Panc1 (cell line): ENCODE data around the gene KLK14. TPM values are rescaled to one million over a fixed set of nuclear protein-coding genes. Genes with fewer than 3 reads are reported as not detected.

ENCODE experiments used
- ATAC-seq: fragments of 200-7000 bp; cut with Tn5 transposase; 2 replicates; pipeline ENCODE4 v1.9.1; 2020; ENCODE audit warnings: mild to moderate bottlenecking, moderate library complexity
- Bru-seq: library from RNA; stranded (reverse); fragments of 400-500 nt; gene quantifications from one replicate; lab custom pipeline; 2021; lab: Mats Ljungman, UMichigan
- BruChase-seq, 2 experiments: library from RNA; stranded (reverse); fragments of 400-500 nt; gene quantifications; one replicate each; lab custom pipeline; 2021; lab: Mats Ljungman, UMichigan
- BruUV-seq: library from RNA; stranded (reverse); fragments of 400-500 nt; replicated peaks from 2 replicates; lab custom pipeline; 2021; lab: Mats Ljungman, UMichigan
- CTCF ChIA-PET: fragments of 300-600 bp; sonication (Branson Sonifier 250); formaldehyde crosslinking; loops from one replicate; lab custom pipeline; 2022; ENCODE audit warnings: antibody characterized with exemption; lab: Charles Lee
- POLR2A ChIA-PET: fragments of 300-600 bp; sonication (Branson Sonifier 250); formaldehyde crosslinking; loops from one replicate; lab custom pipeline; 2022; ENCODE audit warnings: antibody characterized with exemption; lab: Charles Lee
- DNase-seq: peaks from one replicate; pipeline ENCODE4 v3.0.0-alpha.2; 2010; ENCODE audit warnings: low read depth, low spot score
- H3K27ac ChIP-seq: 2 replicates; pipeline ENCODE4 v1.5.1; 2011; ENCODE audit warnings: mild to moderate bottlenecking, low read length, inconsistent platforms
- H3K27me3 ChIP-seq: fragments of 200-500 bp; sonication (Bioruptor generic); 2 replicates; pipeline ENCODE4 v1.6.0; 2014; ENCODE audit warnings: low read length, inconsistent platforms; ENCODE audit not compliant: control insufficient read depth, insufficient read depth
- H3K36me3 ChIP-seq: fragments of 200-500 bp; sonication (Bioruptor generic); 2 replicates; pipeline ENCODE4 v1.5.1; 2014; ENCODE audit warnings: inconsistent platforms, mild to moderate bottlenecking, low read length, moderate library complexity; ENCODE audit not compliant: control insufficient read depth, insufficient read depth
- H3K4me1 ChIP-seq: 2 replicates; pipeline ENCODE4 v1.5.1; 2011; ENCODE audit warnings: inconsistent platforms, mild to moderate bottlenecking, low read length, moderate library complexity; ENCODE audit not compliant: control insufficient read depth, insufficient read depth
- H3K4me3 ChIP-seq, 2 experiments: 2 replicates each; pipeline ENCODE4 v1.5.1; 2011 to 2012; ENCODE audit warnings: low read depth in 2 of 2, low read length in 2 of 2, mild to moderate bottlenecking in 2 of 2, inconsistent platforms in 1 of 2, moderate library complexity in 1 of 2
- H3K9me3 ChIP-seq: fragments of 200-500 bp; sonication (Bioruptor generic); 2 replicates; pipeline ENCODE4 v1.5.1; 2014; ENCODE audit warnings: low read depth, mild to moderate bottlenecking, inconsistent platforms, low read length, moderate library complexity; ENCODE audit not compliant: control insufficient read depth, insufficient read depth
- CTCF ChIP-seq: fragments of 450-650 bp; IDR thresholded peaks from 2 replicates; pipeline ENCODE4 v1.5.1; 2017; ENCODE audit warnings: mild to moderate bottlenecking
- POLR2AphosphoS5 ChIP-seq: IDR thresholded peaks from 2 replicates; pipeline ENCODE4 v1.6.1; 2012; ENCODE audit warnings: mild to moderate bottlenecking, low read depth, low read length, moderate library complexity
- REST ChIP-seq, 2 experiments: IDR thresholded peaks; 2 replicates each; pipeline ENCODE4 v1.6.1; 2011 to 2012; ENCODE audit warnings: low read depth in 2 of 2, control low read depth in 1 of 2, low read length in 1 of 2, mild to moderate bottlenecking in 1 of 2, moderate library complexity in 1 of 2; ENCODE audit not compliant: insufficient read depth in 1 of 2
- SIN3A ChIP-seq: IDR thresholded peaks from 2 replicates; pipeline ENCODE4 v1.6.1; 2012; ENCODE audit warnings: low read depth, mild to moderate bottlenecking, low read length, moderate library complexity, borderline replicate concordance; ENCODE audit not compliant: insufficient read depth
- TCF7L2 ChIP-seq: IDR thresholded peaks from 2 replicates; pipeline ENCODE4 v1.6.1; 2011; ENCODE audit warnings: mild to moderate bottlenecking, low read depth, low read length, inconsistent platforms
- in situ Hi-C: cut with HindIII; loops from 2 replicates; pipeline ENCODE4 v1.10.0; 2016; ENCODE audit warnings: low sequenced_read_pairs, low pct_unique_long_range_greater_than_20kb
- intact Hi-C: fragments of 100-400 bp; cut with micrococcal nuclease; formaldehyde crosslinking; loops from one replicate; pipeline ENCODE4 v1.10.0; 2022; ENCODE audit not compliant: unreplicated experiment
- long read RNA-seq: library from polyadenylated mRNA; unstranded; transcript quantifications from one replicate; pipeline ENCODE4 v2.0.0, GENCODE V29; 2021; ENCODE audit not compliant: unreplicated experiment
- polyA plus RNA-seq: library from polyadenylated mRNA; unstranded; fragments of >200 nt; gene quantifications from one replicate; pipeline ENCODE4 v1.2.1, GENCODE V29; 2012; ENCODE audit warnings: missing spikeins; ENCODE audit not compliant: insufficient read length
- total RNA-seq: library from RNA; stranded (reverse); gene quantifications from one replicate; pipeline ENCODE4 v1.2.1, GENCODE V29; 2021; ENCODE audit not compliant: unreplicated experiment

KLK14 gene
- total RNA-seq: not detected
- polyA plus RNA-seq: not detected
- percentile 27 among the genes with signal in this experiment for Bru-seq, nascent RNA
- BruChase-seq, experiment 1, labeled RNA remaining after a 2-hour chase: percentile 32 among the genes with signal in this experiment
- BruChase-seq, experiment 2, labeled RNA remaining after a 6-hour chase: percentile 34 among the genes with signal in this experiment
- long read RNA-seq: 0 reads

- ChIA-PET POLR2A (no interaction called here), CTCF (no interaction called here)
- ATAC-seq: no peak
- intact Hi-C loops: no loop called here
- no peak within 1 kb of the TSS for H3K27ac ChIP-seq
- no peak for TF ChIP-seq SIN3A
- no peak for TF ChIP-seq TCF7L2
- TF ChIP-seq POLR2AphosphoS5: no peak
- no peak for TF ChIP-seq REST (IDR thresholded peaks at IDR 0.05; ENCODE audit: insufficient read depth in 1 of 2, low read depth in 2 of 2, low read length in 1 of 2)
- TF ChIP-seq CTCF: no peak
- DNase-seq: no peak
- no peaks in the 10 kb centered on the region for H3K27me3 ChIP-seq
- H3K36me3 ChIP-seq: no peaks in the 10 kb centered on the region
- H3K4me1 ChIP-seq: no peaks in the 10 kb centered on the region
- BruUV-seq: no TSS peak
- no peaks in the 10 kb centered on the region for H3K9me3 ChIP-seq
- in situ Hi-C loops: no loop called here
- H3K4me3 ChIP-seq: no peak within 1 kb of the TSS
Measured at GRCh38 chr19:51082611-51083010, at the start of gene KLK14. Gene KLK14, minus strand, starts transcription at chr19:51082887. Its CDS starts 273 bp downstream, at chr19:51082614.

GRCh38 chr19:51131780-51132680 is 49.3 kb upstream of the KLK14 start:
- no peaks in the 10 kb centered on the region for H3K36me3 ChIP-seq
- BruUV-seq: no TSS peak
- no peak overlapping the region for H3K4me3 ChIP-seq
- no peaks in the 10 kb centered on the region for H3K4me1 ChIP-seq
- ChIA-PET CTCF (interaction anchor here (0.7 to 1.1 kb wide), 2 partner anchors 13 to 151 kb away, joined by 3 to 4 read pairs; no protein-coding TSS in a partner anchor), POLR2A (no interaction called here)
- intact Hi-C loops (no loop called here), in situ Hi-C loops (no loop called here)
- DNase-seq: no peak
- H3K27ac ChIP-seq: no peak overlapping the region
- no peaks in the 10 kb centered on the region for H3K27me3 ChIP-seq
- TF ChIP-seq REST (IDR thresholded peaks at IDR 0.05; ENCODE audit: insufficient read depth in 1 of 2, low read depth in 2 of 2, low read length in 1 of 2) (no peak), CTCF (no peak), TCF7L2 (no peak), POLR2AphosphoS5 (no peak), SIN3A (no peak)
- ATAC-seq: no peak
- H3K9me3 ChIP-seq: no peaks in the 10 kb centered on the region
